H1 (cell line): Measurements from ENCODE around the gene EWSR1. TPM values are rescaled to one million over a fixed set of nuclear protein-coding genes. Genes with fewer than 3 reads are reported as not detected.

Experiments used
- CTCF ChIA-PET: fragments of 300-600 bp; sonication (Branson Sonifier 250); formaldehyde crosslinking; loops from one replicate; lab custom pipeline; 2021; ENCODE audit not compliant: partially characterized antibody; lab: Charles Lee
- POLR2A ChIA-PET: fragments of 300-600 bp; sonication (Branson Sonifier 250); formaldehyde crosslinking; loops from one replicate; lab custom pipeline; 2021; ENCODE audit warnings: inconsistent platforms; ENCODE audit not compliant: partially characterized antibody; lab: Charles Lee
- DNase-seq, 2 experiments: peaks; one replicate each; pipeline versions ENCODE4 v3.0.0 to v3.0.0-alpha.2; 2010 to 2022; ENCODE audit warnings: low spot score in 2 of 2, low read depth in 1 of 2, mixed read lengths in 1 of 2
- FAIRE-seq: peaks from 2 replicates; lab custom pipeline; 2011; peaks lifted over from hg19 to GRCh38; lab: Jason Lieb, UNC
- H2AFZ ChIP-seq: 2 replicates; pipeline ENCODE4 v1.8.1; 2012; ENCODE audit warnings: low read length, inconsistent platforms
- H2AK5ac ChIP-seq: 2 replicates; pipeline ENCODE4 v1.6.1; 2013; ENCODE audit warnings: low read depth, low read length
- H2BK120ac ChIP-seq: replicated peaks from 2 replicates; pipeline ENCODE3; 2013; ENCODE audit warnings: low read depth, low read length, inconsistent platforms
- H2BK12ac ChIP-seq: 2 replicates; pipeline ENCODE4 v1.6.1; 2013; ENCODE audit warnings: low read depth, low read length
- H2BK15ac ChIP-seq: 2 replicates; pipeline ENCODE4 v1.6.1; 2013; ENCODE audit warnings: low read length
- H2BK20ac ChIP-seq: 2 replicates; pipeline ENCODE4 v1.6.1; 2013; ENCODE audit warnings: low read length
- H2BK5ac ChIP-seq: 2 replicates; pipeline ENCODE4 v1.6.1; 2013; ENCODE audit warnings: low read depth, low read length
- H3K14ac ChIP-seq: 2 replicates; pipeline ENCODE4 v1.6.1; 2013; ENCODE audit warnings: inconsistent platforms; ENCODE audit not compliant: insufficient read length
- H3K18ac ChIP-seq: 2 replicates; pipeline ENCODE4 v1.6.1; 2013; ENCODE audit warnings: low read length; ENCODE audit errors: extremely low read depth
- H3K23ac ChIP-seq: 2 replicates; pipeline ENCODE4 v1.6.1; 2013; ENCODE audit warnings: inconsistent platforms; ENCODE audit not compliant: insufficient read length
- H3K23me2 ChIP-seq: 2 replicates; pipeline ENCODE4 v1.6.1; 2013; ENCODE audit warnings: low read depth, low read length
- H3K27ac ChIP-seq: 2 replicates; pipeline ENCODE4 v1.6.1; 2011; ENCODE audit warnings: low read depth, low read length, inconsistent platforms
- H3K27me3 ChIP-seq, 4 experiments: replicated peaks in 1 of 4; 1 replicate in 1 of 4; 2 replicates in 3 of 4; pipeline versions ENCODE4 v1.6.1 to v1.8.1; 2011 to 2013; ENCODE audit warnings: low read length in 3 of 4, mild to moderate bottlenecking in 3 of 4, inconsistent platforms in 2 of 4, mixed read lengths in 2 of 4, moderate library complexity in 1 of 4; ENCODE audit not compliant: control insufficient read depth in 3 of 4, insufficient read depth in 3 of 4; ENCODE audit errors: extremely low read depth in 1 of 4
- H3K36me3 ChIP-seq, 4 experiments: 2 replicates each; pipeline versions ENCODE4 v1.6.1 to v1.8.1; 2011 to 2013; ENCODE audit warnings: mild to moderate bottlenecking in 4 of 4, low read length in 3 of 4, moderate library complexity in 2 of 4, control low read depth in 1 of 4, inconsistent platforms in 1 of 4; ENCODE audit not compliant: insufficient read depth in 4 of 4, control insufficient read depth in 2 of 4
- H3K4ac ChIP-seq: replicated peaks from 2 replicates; pipeline ENCODE3; 2013; ENCODE audit warnings: low read length, low read depth, mixed read lengths, inconsistent platforms; ENCODE audit not compliant: insufficient read length
- H3K4me1 ChIP-seq, 4 experiments: replicated peaks in 1 of 4; 1 replicate in 1 of 4; 2 replicates in 3 of 4; pipeline versions ENCODE4 v1.6.1 to v1.8.1; 2011 to 2013; ENCODE audit warnings: low read length in 3 of 4, inconsistent platforms in 2 of 4, mixed read lengths in 1 of 4; ENCODE audit not compliant: insufficient read depth in 4 of 4, control insufficient read depth in 3 of 4
- H3K4me2 ChIP-seq, 2 experiments: 2 replicates each; pipeline versions ENCODE4 v1.6.1 to v1.8.1; 2011 to 2013; ENCODE audit warnings: low read depth in 2 of 2, low read length in 2 of 2, control low read depth in 1 of 2, inconsistent platforms in 1 of 2, mild to moderate bottlenecking in 1 of 2; ENCODE audit not compliant: insufficient read depth in 1 of 2
- H3K4me3 ChIP-seq, 4 experiments: fragments of 200-600, 300-600 bp in 1 of 4; sonication (generic), shearing (Covaris generic), sonication (Bioruptor Twin) in 1 of 4; 2 replicates each; pipeline versions ENCODE4 v1.5.1 to v1.8.1; 2011 to 2016; ENCODE audit warnings: low read length in 4 of 4, low read depth in 3 of 4, control low read depth in 2 of 4, inconsistent platforms in 2 of 4, mild to moderate bottlenecking in 2 of 4, mixed read lengths in 1 of 4, moderate library complexity in 1 of 4; ENCODE audit not compliant: insufficient read depth in 2 of 4; ENCODE audit errors: extremely low read depth in 1 of 4
- H3K56ac ChIP-seq: replicated peaks from 2 replicates; pipeline ENCODE3; 2013; ENCODE audit warnings: low read depth, mild to moderate bottlenecking, mixed read lengths, low read length, inconsistent platforms; ENCODE audit not compliant: insufficient read length
- H3K79me1 ChIP-seq: 2 replicates; pipeline ENCODE4 v1.6.1; 2013; ENCODE audit warnings: low read depth, low read length, control low read depth
- H3K79me2 ChIP-seq, 2 experiments: 2 replicates each; pipeline versions ENCODE4 v1.6.1 to v1.8.1; 2012 to 2013; ENCODE audit warnings: low read length in 2 of 2, mild to moderate bottlenecking in 2 of 2, inconsistent platforms in 1 of 2; ENCODE audit not compliant: insufficient read depth in 2 of 2, control insufficient read depth in 1 of 2
- H3K9ac ChIP-seq, 4 experiments: replicated peaks in 1 of 4; 1 replicate in 1 of 4; 2 replicates in 3 of 4; pipeline versions ENCODE4 v1.6.1 to v1.8.1; 2011 to 2013; ENCODE audit warnings: low read depth in 3 of 4, low read length in 3 of 4, control low read depth in 2 of 4, mild to moderate bottlenecking in 2 of 4, moderate library complexity in 2 of 4, inconsistent platforms in 1 of 4; ENCODE audit errors: extremely low read depth in 1 of 4
- H3K9me3 ChIP-seq, 2 experiments: 2 replicates each; pipeline versions ENCODE4 v1.6.1 to v1.8.1; 2012 to 2013; ENCODE audit warnings: mild to moderate bottlenecking in 2 of 2, moderate library complexity in 2 of 2, control low read depth in 1 of 2, inconsistent platforms in 1 of 2, low read depth in 1 of 2, low read length in 1 of 2, mixed read lengths in 1 of 2; ENCODE audit not compliant: insufficient read depth in 2 of 2
- H4K20me1 ChIP-seq, 2 experiments: replicated peaks in 1 of 2; 2 replicates each; pipeline versions ENCODE3 to v1.8.1; 2011 to 2013; ENCODE audit warnings: inconsistent platforms in 2 of 2, low read length in 2 of 2, mild to moderate bottlenecking in 1 of 2; ENCODE audit not compliant: insufficient read depth in 2 of 2, control insufficient read depth in 1 of 2
- H4K5ac ChIP-seq: 2 replicates; pipeline ENCODE4 v1.6.1; 2013; ENCODE audit warnings: low read length, low read depth, mixed read lengths, inconsistent platforms; ENCODE audit not compliant: insufficient read length
- H4K8ac ChIP-seq: 2 replicates; pipeline ENCODE4 v1.8.0; 2013; ENCODE audit warnings: mild to moderate bottlenecking, moderate library complexity, low read length, inconsistent platforms; ENCODE audit not compliant: insufficient read depth; ENCODE audit errors: extremely low read depth
- H4K91ac ChIP-seq: replicated peaks from 2 replicates; pipeline ENCODE3; 2013; ENCODE audit warnings: low read length, mixed read lengths, inconsistent platforms; ENCODE audit not compliant: insufficient read length
- ASH2L ChIP-seq: fragments of 200-600, 300-600 bp; sonication (generic); IDR thresholded peaks from one replicate; pipeline ENCODE4 v1.7.1; 2017; ENCODE audit warnings: low read length
- CBX5 ChIP-seq: fragments of 300-800, 300-1000 bp; sonication (generic); IDR thresholded peaks from 2 replicates; pipeline ENCODE4 v1.7.1; 2016; ENCODE audit warnings: antibody characterized with exemption, low read length, low read depth
- E2F6 ChIP-seq: IDR thresholded peaks from 2 replicates; pipeline ENCODE4 v1.6.1; 2012; ENCODE audit warnings: inconsistent platforms
- FOSL1 ChIP-seq: IDR thresholded peaks from 2 replicates; pipeline ENCODE4 v1.6.1; 2011; ENCODE audit warnings: mild to moderate bottlenecking, low read depth, low read length, moderate library complexity; ENCODE audit not compliant: insufficient read depth
- MAX ChIP-seq: IDR thresholded peaks from 2 replicates; pipeline ENCODE4 v1.6.1; 2012; ENCODE audit warnings: inconsistent platforms
- PHF8 ChIP-seq: fragments of 200-600 bp; sonication (generic); conservative IDR thresholded peaks from 2 replicates; pipeline ENCODE4 v1.7.1; 2012; ENCODE audit warnings: low read depth, mild to moderate bottlenecking, inconsistent platforms, low read length, moderate library complexity
- RAD21 ChIP-seq, 2 experiments: IDR thresholded peaks in 1 of 2; conservative IDR thresholded peaks in 1 of 2; 2 replicates each; pipeline ENCODE4 v1.6.1; 2011; ENCODE audit warnings: low read depth in 2 of 2, low read length in 2 of 2, improper control_type of control experiment in 1 of 2, inconsistent platforms in 1 of 2, mild to moderate bottlenecking in 1 of 2, moderate library complexity in 1 of 2
- SP4 ChIP-seq: IDR thresholded peaks from 2 replicates; pipeline ENCODE4 v1.6.1; 2012; ENCODE audit warnings: low read length, inconsistent platforms
- TAF7 ChIP-seq: optimal IDR thresholded peaks from 2 replicates; pipeline ENCODE3; 2011; ENCODE audit warnings: low read depth, mild to moderate bottlenecking, inconsistent platforms, low read length, moderate library complexity, borderline replicate concordance
- TCF12 ChIP-seq: IDR thresholded peaks from 2 replicates; pipeline ENCODE4 v1.6.1; 2011; ENCODE audit warnings: low read depth, mild to moderate bottlenecking, low read length
- TEAD4 ChIP-seq: IDR thresholded peaks from 2 replicates; pipeline ENCODE4 v1.6.1; 2012; ENCODE audit warnings: low read depth, low read length, inconsistent platforms, mixed read lengths
- WGBS, 2 experiments: shearing (Covaris generic) in 1 of 2; methylation state at CpG; one replicate each; pipeline versions ENCODE4 v1.1.6 to v1.1.7; 2013 to 2015; ENCODE audit warnings: low lambda C conversion rate in 2 of 2, mixed read lengths in 2 of 2, inconsistent platforms in 1 of 2, low coverage in 1 of 2, missing lambda C conversion rate in 1 of 2; ENCODE audit not compliant: insufficient replicate concordance in 2 of 2, insufficient coverage in 1 of 2, insufficient read length in 1 of 2; ENCODE audit errors: extremely low coverage in 1 of 2, missing lambda C conversion rate in 1 of 2; 5-methylcytosine and 5-hydroxymethylcytosine counted together
- polyA plus RNA-seq, 7 experiments: library from polyadenylated mRNA; depleted of rRNA in 3 of 7; stranded (reverse) in 5 of 7; unstranded in 2 of 7; fragments of >200 nt in 5 of 7; fragments of 200-250 nt in 2 of 7; gene quantifications; 1 replicate in 5 of 7; 2 replicates in 1 of 7; 4 replicates in 1 of 7; pipeline versions ENCODE4 v1.2.1 to v1.2.3, GENCODE V29; 2011 to 2013; ENCODE audit warnings: missing spikeins in 2 of 7, mixed read lengths in 2 of 7
- total RNA-seq: library from RNA; stranded (reverse); fragmentation: NEBNext Ultra II Directional; extraction: Animal tissue kit (Norgen Biotek cat#: 25700); gene quantifications from 2 replicates; pipeline ENCODE4 v1.2.1, GENCODE V29; 2021
- TF ChIP-seq, protein P1 (sequence below): IDR thresholded peaks from 2 replicates; pipeline ENCODE4 v1.6.1; 2011; ENCODE audit warnings: low read depth, mild to moderate bottlenecking, low read length; ENCODE audit not compliant: insufficient read depth

EWSR1 gene
- total and polyA plus RNA-seq, 2 of the 8 experiments (the other 6 are each of a cell fraction or from before 2014, with no cell fraction given): 387 to 930 TPM

- no peak overlapping the region for H3K23ac ChIP-seq
- no peaks in the 10 kb centered on the region for H3K27me3 ChIP-seq
- no peak overlapping the region for H4K5ac ChIP-seq
- no peak overlapping the region for H2BK15ac ChIP-seq
- DNase-seq: no peak
- H3K18ac ChIP-seq: no peak overlapping the region
- H3K4me3 ChIP-seq: no peak overlapping the region
- no peak overlapping the region for H3K56ac ChIP-seq
- H2BK120ac ChIP-seq: no peak overlapping the region
- H3K36me3 ChIP-seq: peaks cover 43 to 81% (median 59%) of the 10 kb centered on the region in 4 experiments
- no peak overlapping the region for H4K8ac ChIP-seq
- H3K79me2 ChIP-seq: peaks cover 52 to 95% of the 10 kb centered on the region in 2 experiments
- no peak overlapping the region for H2BK20ac ChIP-seq
- no peak overlapping the region for H3K9ac ChIP-seq
- no peak overlapping the region for H2AFZ ChIP-seq
- no peak overlapping the region for H3K27ac ChIP-seq
- no peak overlapping the region for H2AK5ac ChIP-seq
- H3K14ac ChIP-seq: no peak overlapping the region
- 96% methylated on average over 2 of the region's 2 CpGs; no CpG with 5 or more reads in 1 of the 2 experiments for WGBS, 2 experiments
- no peaks in the 10 kb centered on the region for H3K9me3 ChIP-seq
- H3K4me1 ChIP-seq: peaks cover 2 to 9% (median 5%) of the 10 kb centered on the region in 4 experiments; a peak in 5 of 7 replicates
- H3K4ac ChIP-seq: no peak overlapping the region
- ChIA-PET CTCF (interaction anchor here (1.2 to 1.3 kb wide), 2 partner anchors 25 to 70 kb away, joined by 3 to 5 read pairs; no protein-coding TSS in a partner anchor), POLR2A (interaction anchor here (1.1 to 21.4 kb wide), 7 partner anchors 10 to 65 kb away, joined by 4 to 436 read pairs (median 8); partner anchors contain the start of gene GAS2L1)
- no peak overlapping the region for H2BK5ac ChIP-seq
- H3K4me2 ChIP-seq: no peak overlapping the region; a peak in 1 of 4 replicates
- no peak overlapping the region for H2BK12ac ChIP-seq
- peaks cover 44 to 50% of the 10 kb centered on the region in 2 experiments for H4K20me1 ChIP-seq
- peaks cover 5% of the 10 kb centered on the region for H3K79me1 ChIP-seq
- no peak overlapping the region for H4K91ac ChIP-seq
- no peak for FAIRE-seq
- H3K23me2 ChIP-seq: peaks cover 7% of the 10 kb centered on the region
- TF ChIP-seq RAD21 (IDR thresholded peaks at IDR 0.05 in 1 of 2, conservative IDR thresholded peaks at IDR 0.05 in 1 of 2; ENCODE audit: low read depth in 2 of 2, low read length in 2 of 2) (no peak), FOSL1 (no peak), MAX (no peak), SP4 (no peak), TAF7 (no peak), ASH2L (no peak), TEAD4 (no peak), PHF8 (no peak), TCF12 (no peak), E2F6 (no peak), CBX5 (no peak)
- TF ChIP-seq, protein P1, sequence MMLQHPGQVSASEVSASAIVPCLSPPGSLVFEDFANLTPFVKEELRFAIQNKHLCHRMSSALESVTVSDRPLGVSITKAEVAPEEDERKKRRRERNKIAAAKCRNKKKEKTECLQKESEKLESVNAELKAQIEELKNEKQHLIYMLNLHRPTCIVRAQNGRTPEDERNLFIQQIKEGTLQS: no peak
These were observed 4.6 kb downstream of the EWSR1 start for GRCh38 chr22:29272624-29273023.
